Activated CD4-positive, alpha-beta T cell treated with anti-CD3 and anti-CD28 coated beads for 36 hours (primary cell): ENCODE measurements around the gene NAE1. TPM values are rescaled to one million over a fixed set of nuclear protein-coding genes. Genes with fewer than 3 reads are reported as not detected.

Experiments
- ATAC-seq: fragments of 200-7000 bp; cut with Tn5 transposase; one replicate; pipeline ENCODE4 v1.10.0; 2021; ENCODE audit warnings: mild to moderate bottlenecking, moderate library complexity
- CTCF ChIA-PET: fragments of 350-600 bp; sonication (Branson Sonifier 250); formaldehyde crosslinking; loops from one replicate; lab custom pipeline; 2021; ENCODE audit warnings: antibody characterized with exemption; lab: Charles Lee
- POLR2A ChIA-PET: fragments of 350-600 bp; sonication (Branson Sonifier 250); formaldehyde crosslinking; loops from one replicate; lab custom pipeline; 2021; ENCODE audit warnings: antibody characterized with exemption, inconsistent platforms; lab: Charles Lee
- DNase-seq: peaks from one replicate; pipeline ENCODE4 v3.0.0-alpha.2; 2020
- H3K27ac Mint-ChIP-seq: one replicate; pipeline ENCODE4 v1.8.0; 2021; ENCODE audit warnings: mixed read lengths
- H3K27me3 Mint-ChIP-seq: one replicate; pipeline ENCODE4 v1.8.0; 2021; ENCODE audit warnings: mixed read lengths
- H3K36me3 Mint-ChIP-seq: one replicate; pipeline ENCODE4 v1.8.0; 2021; ENCODE audit warnings: low read depth, mixed read lengths
- H3K4me1 Mint-ChIP-seq: one replicate; pipeline ENCODE4 v1.8.0; 2021; ENCODE audit warnings: mixed read lengths
- H3K4me3 Mint-ChIP-seq: one replicate; pipeline ENCODE4 v1.8.0; 2021; ENCODE audit warnings: mild to moderate bottlenecking, moderate library complexity, mixed read lengths
- H3K9me3 Mint-ChIP-seq: one replicate; pipeline ENCODE4 v1.8.0; 2021; ENCODE audit warnings: low read depth, mixed read lengths
- intact Hi-C, 2 experiments: fragments of 100-400 bp; cut with DNase I in 1 of 2; cut with micrococcal nuclease in 1 of 2; formaldehyde crosslinking; loops; one replicate each; pipeline versions ENCODE4 v1.14.2 to v1.15.1; 2022 to 2024; cut with DNase I, micrococcal nuclease
- total RNA-seq, 2 experiments: library from RNA; stranded (reverse); gene quantifications; one replicate each; pipeline ENCODE4 v1.2.3, GENCODE V29; 2021

NAE1 gene
- total RNA-seq, 2 experiments from 2014 or later, result 102 to 125 TPM

DNA sequence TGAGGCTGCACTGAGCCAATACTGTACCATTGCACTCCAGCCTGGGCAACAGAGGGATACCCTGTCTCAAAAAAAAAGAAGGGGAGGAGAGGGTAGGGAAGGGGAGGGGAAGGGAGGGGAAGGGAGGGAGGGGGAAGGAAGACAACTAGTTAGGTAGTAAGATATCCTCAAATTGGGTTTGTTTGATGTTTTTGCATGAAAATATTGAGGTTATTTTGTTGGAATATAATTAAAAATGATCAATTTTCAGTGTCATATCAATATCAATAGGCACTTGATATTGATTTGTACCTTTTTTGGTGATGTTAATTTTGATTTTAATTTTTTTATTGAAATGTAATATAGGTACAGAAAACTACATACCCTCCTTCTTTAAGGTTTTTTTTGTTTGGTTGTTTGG lies 32.9 kb upstream of the NAE1 start:
- ATAC-seq (no peak), DNase-seq (no peak)
- peaks cover 4% of the 10 kb centered on the region for H3K4me1 Mint-ChIP-seq
- no peak overlapping the region for H3K27ac Mint-ChIP-seq
- no peaks in the 10 kb centered on the region for H3K27me3 Mint-ChIP-seq
- intact Hi-C loops, result no loop called here
- H3K4me3 Mint-ChIP-seq, result no peak overlapping the region
- no peaks in the 10 kb centered on the region for H3K9me3 Mint-ChIP-seq
- POLR2A ChIA-PET, result no interaction called here
- CTCF ChIA-PET, result interaction anchor here (0.8 kb wide), 1 partner anchor 10 kb away, joined by 4 read pairs; no protein-coding TSS in a partner anchor
- H3K36me3 Mint-ChIP-seq, result no peaks in the 10 kb centered on the region

DNA sequence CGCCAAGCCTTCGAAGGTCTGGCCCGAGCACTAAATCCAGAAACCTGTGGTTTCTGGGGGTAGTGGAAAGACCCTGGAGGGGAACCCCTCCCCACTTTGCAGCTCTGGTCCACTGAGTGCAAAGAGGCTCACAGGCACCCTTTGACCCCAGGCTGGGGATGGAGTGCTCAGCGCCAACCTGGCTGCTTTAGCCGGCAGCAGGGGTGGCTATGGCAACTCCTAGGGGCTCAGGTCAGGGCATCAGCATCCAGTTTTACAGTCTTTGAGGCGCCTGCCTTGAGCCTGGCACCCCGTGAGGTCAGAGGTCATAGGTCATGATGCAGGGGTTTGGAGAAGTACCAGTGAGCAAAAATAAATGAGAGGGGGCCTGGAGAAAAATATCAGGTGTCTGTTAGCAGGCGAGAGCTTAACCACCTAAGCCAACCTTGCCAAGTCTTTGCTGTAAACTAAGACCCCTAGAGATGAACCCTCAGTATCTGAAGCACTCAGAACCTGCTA lies 31.3 kb upstream of the NAE1 start:
- Mint-ChIP-seq H3K36me3 (no peaks in the 10 kb centered on the region), H3K9me3 (no peaks in the 10 kb centered on the region), H3K27ac (no peak overlapping the region), H3K4me3 (no peak overlapping the region), H3K4me1 (no peaks in the 10 kb centered on the region), H3K27me3 (no peaks in the 10 kb centered on the region)
- intact Hi-C loops, result no loop called here
- CTCF ChIA-PET, result interaction anchor here (0.5 to 1.2 kb wide), 5 partner anchors 21 to 504 kb away, joined by 3 to 6 read pairs (median 3); partner anchors contain the start of gene NAE1
- no peak for DNase-seq
- POLR2A ChIA-PET, result no interaction called here
- ATAC-seq, result no peak

DNA sequence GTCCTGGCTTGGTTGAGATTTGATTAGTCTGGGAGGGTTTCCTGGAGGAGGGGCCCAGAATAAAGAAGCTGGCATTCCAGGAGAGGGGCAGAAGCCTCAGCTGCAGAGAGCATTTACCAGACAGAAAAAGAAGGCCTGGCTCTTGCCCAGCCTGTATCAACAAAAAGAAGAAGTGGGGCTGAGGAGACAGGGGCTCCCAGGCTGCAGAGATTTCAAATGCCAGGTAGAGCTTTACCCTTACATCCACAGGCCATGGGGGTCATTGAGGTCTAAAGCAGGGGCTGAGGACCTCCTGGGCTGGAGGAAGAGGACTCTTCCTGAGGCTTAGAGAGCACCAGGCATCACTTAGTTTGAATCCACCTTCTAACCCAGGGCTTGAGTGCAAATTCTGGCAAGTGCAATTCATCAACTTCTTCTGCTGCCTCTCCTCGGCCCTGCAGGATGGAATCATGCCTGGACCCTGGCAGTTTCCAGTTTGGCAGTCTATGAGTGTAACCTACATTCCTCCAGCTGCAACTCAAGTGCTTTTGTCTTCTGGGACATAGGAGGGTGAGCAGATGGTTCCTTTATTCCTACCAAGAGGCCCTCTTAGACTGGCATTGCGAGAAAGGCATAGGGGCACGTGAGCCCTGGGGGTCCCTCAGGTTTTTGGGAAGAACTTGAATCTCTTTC lies 28.8 kb upstream of the NAE1 start:
- DNase-seq, result no peak
- Mint-ChIP-seq H3K4me3 (no peak overlapping the region), H3K27ac (no peak overlapping the region), H3K27me3 (no peaks in the 10 kb centered on the region), H3K9me3 (no peaks in the 10 kb centered on the region), H3K4me1 (no peaks in the 10 kb centered on the region), H3K36me3 (no peaks in the 10 kb centered on the region)
- CTCF ChIA-PET, result interaction anchor here (0.5 to 1.6 kb wide), 2 partner anchors 29 to 617 kb away, joined by 3 to 8 read pairs; partner anchors contain the start of gene NAE1
- POLR2A ChIA-PET, result interaction anchor here (0.8 kb wide), 1 partner anchor 17 kb away, joined by 3 read pairs; no protein-coding TSS in a partner anchor
- intact Hi-C loops, result no loop called here
- no peak for ATAC-seq

DNA sequence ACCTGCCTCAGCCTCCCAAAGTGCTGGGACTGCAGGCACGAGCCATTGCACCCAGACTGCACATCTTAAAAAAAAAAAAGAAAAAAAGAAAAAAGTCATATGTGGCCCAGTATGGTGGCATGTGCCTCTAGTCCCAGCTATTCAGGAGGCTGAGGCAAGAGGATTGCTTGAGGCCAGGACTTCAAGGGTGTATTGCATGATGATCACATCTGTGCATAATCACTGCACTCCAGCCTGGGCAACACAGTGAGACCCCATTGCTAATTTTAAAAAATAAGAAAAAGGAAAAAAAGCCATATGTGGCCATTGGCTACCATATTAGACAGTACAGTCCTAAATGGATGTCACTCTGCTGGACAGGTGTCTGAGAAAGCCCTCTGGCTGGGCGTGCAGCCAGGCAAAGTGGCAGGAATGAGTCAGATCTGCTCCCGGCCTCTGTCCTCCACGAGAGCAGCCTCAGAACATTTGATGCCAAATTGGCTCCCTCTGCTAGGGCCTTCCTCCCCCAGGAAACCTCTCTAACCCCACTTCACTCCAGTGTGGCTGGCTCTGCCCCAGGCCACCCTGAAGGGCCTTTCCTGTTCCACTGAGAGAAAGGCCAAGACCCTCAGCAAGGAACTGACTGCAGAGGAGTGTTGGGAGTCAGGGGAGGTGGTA lies 28.1 kb upstream of the NAE1 start:
- ATAC-seq, result no peak
- H3K27me3 Mint-ChIP-seq, result no peaks in the 10 kb centered on the region
- no peak for DNase-seq
- no peaks in the 10 kb centered on the region for H3K4me1 Mint-ChIP-seq
- ChIA-PET CTCF (interaction anchor here (2.4 kb wide), 1 partner anchor 9 kb away, joined by 9 read pairs; no protein-coding TSS in a partner anchor), POLR2A (no interaction called here)
- H3K27ac Mint-ChIP-seq, result no peak overlapping the region
- H3K9me3 Mint-ChIP-seq, result no peaks in the 10 kb centered on the region
- H3K4me3 Mint-ChIP-seq, result no peak overlapping the region
- no peaks in the 10 kb centered on the region for H3K36me3 Mint-ChIP-seq
- intact Hi-C loops, result no loop called here

DNA sequence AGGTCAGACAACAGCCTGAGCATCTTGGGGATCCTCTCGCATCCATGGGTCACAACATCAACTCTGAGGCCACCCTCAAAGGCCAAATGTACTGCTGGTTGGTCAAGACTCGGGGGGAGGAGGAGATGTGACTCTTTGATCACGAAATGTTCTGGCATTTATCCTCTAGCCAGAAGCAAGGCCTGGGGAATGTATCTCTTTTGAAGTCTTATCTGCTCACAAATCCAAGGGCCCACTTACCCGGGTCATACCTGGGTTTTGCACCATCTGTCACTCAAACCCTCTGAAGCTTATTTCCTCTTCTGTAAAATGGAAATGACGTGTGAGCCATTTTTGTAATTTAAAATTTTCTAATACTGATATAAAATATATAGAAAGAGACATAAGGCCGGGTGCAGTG lies 26.7 kb upstream of the NAE1 start:
- H3K36me3 Mint-ChIP-seq, result no peaks in the 10 kb centered on the region
- no peak overlapping the region for H3K4me3 Mint-ChIP-seq
- no peaks in the 10 kb centered on the region for H3K27me3 Mint-ChIP-seq
- ChIA-PET POLR2A (no interaction called here), CTCF (interaction anchor here (0.6 to 2.4 kb wide), 3 partner anchors 10 to 436 kb away, joined by 4 to 9 read pairs (median 4); no protein-coding TSS in a partner anchor)
- no peaks in the 10 kb centered on the region for H3K9me3 Mint-ChIP-seq
- no peak for ATAC-seq
- intact Hi-C loops, result no loop called here
- H3K4me1 Mint-ChIP-seq, result no peaks in the 10 kb centered on the region
- H3K27ac Mint-ChIP-seq, result no peak overlapping the region
- DNase-seq, result no peak

DNA sequence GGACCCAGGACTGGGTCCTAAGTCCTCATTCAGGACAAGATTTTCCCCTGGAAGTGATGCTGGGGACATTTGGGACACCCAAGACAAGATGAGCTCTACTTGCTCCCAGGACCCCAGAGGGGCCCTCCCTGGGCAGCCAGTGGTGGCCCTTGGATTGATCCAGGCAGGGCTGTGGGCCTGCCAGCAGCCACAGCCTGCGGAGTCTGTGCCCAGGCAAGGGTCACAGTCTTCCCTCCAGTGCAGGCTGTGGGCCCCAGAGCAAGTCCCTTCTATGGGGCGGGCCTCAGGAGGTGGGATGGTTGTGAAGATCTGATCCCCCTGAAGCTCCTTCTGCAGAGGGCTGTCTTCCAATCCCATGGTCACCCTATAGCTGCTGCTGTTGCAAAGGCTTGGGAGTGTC lies 26.0 kb upstream of the NAE1 start:
- ChIA-PET CTCF (interaction anchor here (0.6 to 2.4 kb wide), 3 partner anchors 11 to 290 kb away, joined by 4 to 9 read pairs (median 4); no protein-coding TSS in a partner anchor), POLR2A (no interaction called here)
- H3K4me3 Mint-ChIP-seq, result no peak overlapping the region
- H3K9me3 Mint-ChIP-seq, result no peaks in the 10 kb centered on the region
- no peaks in the 10 kb centered on the region for H3K27me3 Mint-ChIP-seq
- H3K36me3 Mint-ChIP-seq, result no peaks in the 10 kb centered on the region
- intact Hi-C loops, result no loop called here
- H3K4me1 Mint-ChIP-seq, result no peaks in the 10 kb centered on the region
- DNase-seq (no peak), ATAC-seq (no peak)
- no peak overlapping the region for H3K27ac Mint-ChIP-seq

DNA sequence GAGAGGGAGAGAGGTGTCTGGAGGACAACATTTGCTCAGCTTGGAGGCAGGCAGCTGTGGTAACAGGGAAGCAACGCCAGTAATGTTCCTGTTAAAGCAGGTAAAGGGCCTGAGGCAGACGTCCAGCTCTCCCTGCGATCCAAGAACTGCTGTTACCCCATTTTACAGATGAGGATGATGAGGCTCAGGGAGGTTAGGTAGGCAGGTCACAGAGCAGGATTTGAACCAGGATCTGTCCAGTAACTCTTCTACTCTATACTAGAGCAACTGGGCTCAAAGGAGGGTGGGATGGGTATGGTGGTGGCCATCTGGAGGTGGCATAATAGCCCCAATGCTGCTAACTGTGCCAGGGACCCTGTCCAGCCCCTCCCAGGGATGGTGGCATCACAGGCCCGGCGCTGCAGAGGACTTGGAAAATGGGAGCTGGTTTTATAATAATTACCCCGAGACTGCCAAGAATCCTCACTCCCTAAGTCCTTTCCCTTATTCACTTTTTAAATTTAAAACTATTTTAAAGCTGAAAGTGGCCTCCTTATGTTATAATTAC lies 25.5 kb upstream of the NAE1 start:
- ATAC-seq (no peak), DNase-seq (no peak)
- Mint-ChIP-seq H3K4me3 (no peak overlapping the region), H3K9me3 (no peaks in the 10 kb centered on the region), H3K27ac (no peak overlapping the region), H3K36me3 (no peaks in the 10 kb centered on the region), H3K27me3 (no peaks in the 10 kb centered on the region), H3K4me1 (no peaks in the 10 kb centered on the region)
- intact Hi-C loops, result no loop called here
- POLR2A ChIA-PET, result no interaction called here
- CTCF ChIA-PET, result interaction anchor here (0.6 to 2.4 kb wide), 4 partner anchors 11 to 206 kb away, joined by 3 to 9 read pairs (median 4); partner anchors contain the start of gene NAE1

DNA sequence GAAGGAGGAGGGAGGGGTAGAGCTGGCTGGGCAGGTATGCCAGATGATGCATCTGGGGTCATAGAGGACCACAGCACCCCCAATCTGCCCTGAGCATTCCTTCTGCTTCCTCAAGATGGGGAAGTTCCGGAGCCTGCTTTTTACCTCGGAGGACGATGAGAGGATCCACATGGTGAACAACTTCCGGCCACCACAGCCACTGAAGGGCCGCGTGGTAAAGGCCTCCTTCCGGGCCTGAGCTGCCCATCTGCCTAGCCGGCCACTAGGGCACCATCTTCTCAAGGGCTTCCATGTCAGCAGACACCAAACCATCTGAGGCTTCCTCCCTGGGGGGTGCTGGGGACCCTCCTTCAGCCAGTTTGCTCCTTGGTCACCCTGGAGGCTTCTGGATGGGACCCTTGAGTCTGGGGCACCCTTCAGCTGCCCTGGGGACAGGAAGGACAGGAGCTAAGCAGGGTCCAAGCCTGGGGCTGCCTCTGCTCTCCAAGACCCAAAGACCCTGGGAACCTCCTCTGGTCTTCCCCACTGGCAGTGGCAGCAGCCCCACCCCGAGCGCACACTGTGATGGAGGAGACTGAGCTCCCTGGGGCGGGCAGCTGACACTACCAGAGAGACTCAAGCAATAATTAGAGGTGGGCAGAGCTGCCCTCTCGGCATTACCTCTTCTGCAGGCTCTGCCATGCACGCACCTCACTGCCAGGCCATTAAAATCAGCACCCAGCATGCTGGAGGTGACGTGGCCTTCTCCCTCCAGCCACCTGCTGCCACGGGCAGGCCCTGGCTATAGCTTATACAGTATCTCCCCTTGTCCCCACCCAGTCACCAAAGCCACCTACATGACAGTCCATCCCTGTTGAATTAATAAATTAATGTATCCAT lies 22.7 kb upstream of the NAE1 start:
- Mint-ChIP-seq H3K4me1 (no peaks in the 10 kb centered on the region), H3K27ac (no peak overlapping the region), H3K27me3 (no peaks in the 10 kb centered on the region), H3K4me3 (no peak overlapping the region), H3K36me3 (no peaks in the 10 kb centered on the region), H3K9me3 (no peaks in the 10 kb centered on the region)
- ChIA-PET POLR2A (no interaction called here), CTCF (interaction anchor here (0.6 to 1.6 kb wide), 5 partner anchors 8 to 78 kb away, joined by 3 to 5 read pairs (median 4); partner anchors contain the start of gene NAE1)
- ATAC-seq (no peak), DNase-seq (no peak)
- intact Hi-C loops, result no loop called here

DNA sequence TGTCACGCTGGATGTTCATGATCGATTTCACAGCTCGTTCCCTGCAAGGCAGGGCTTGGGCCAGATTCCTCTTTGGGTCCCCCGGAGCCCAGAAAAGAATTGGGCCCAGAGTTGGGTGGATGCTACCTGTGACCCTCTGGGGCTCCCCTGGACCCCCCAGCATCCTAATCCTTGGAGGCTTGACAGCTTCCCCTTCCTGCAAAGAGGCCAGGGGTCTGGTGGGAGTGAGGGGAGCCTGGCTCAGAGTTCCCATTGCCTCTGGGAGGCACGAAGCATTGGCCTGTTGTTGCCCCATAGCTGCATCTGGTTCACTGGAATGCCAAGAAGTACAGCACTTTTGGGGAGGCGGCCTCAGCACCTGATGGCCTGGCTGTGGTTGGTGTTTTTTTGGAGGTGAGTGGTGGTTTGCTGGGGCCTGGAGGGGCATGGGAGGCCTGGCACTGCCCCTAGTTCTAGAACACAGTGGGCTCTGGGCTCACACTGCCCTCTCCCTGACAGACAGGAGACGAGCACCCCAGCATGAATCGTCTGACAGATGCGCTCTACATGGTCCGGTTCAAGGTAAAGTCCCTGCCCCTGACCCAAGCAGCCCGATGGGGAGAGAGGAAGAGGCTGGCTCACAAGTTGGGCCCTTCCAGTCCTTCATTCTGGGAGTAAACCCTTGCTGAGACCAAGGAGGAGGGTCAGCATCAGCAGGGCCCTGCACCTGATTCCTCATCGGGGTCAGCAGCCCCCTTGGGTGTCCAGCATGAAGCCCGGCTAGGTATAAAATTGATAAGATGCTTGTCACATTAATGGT lies 20.6 kb upstream of the NAE1 start:
- no peak overlapping the region for H3K27ac Mint-ChIP-seq
- ChIA-PET CTCF (interaction anchor here (0.5 to 1.6 kb wide), 4 partner anchors 17 to 110 kb away, joined by 3 to 6 read pairs (median 3); no protein-coding TSS in a partner anchor), POLR2A (interaction anchor here (0.6 kb wide), 1 partner anchor 138 kb away, joined by 4 read pairs; no protein-coding TSS in a partner anchor)
- peaks cover 3% of the 10 kb centered on the region for H3K4me1 Mint-ChIP-seq
- H3K9me3 Mint-ChIP-seq, result no peaks in the 10 kb centered on the region
- peaks cover 3% of the 10 kb centered on the region for H3K27me3 Mint-ChIP-seq
- H3K36me3 Mint-ChIP-seq, result no peaks in the 10 kb centered on the region
- H3K4me3 Mint-ChIP-seq, result no peak overlapping the region
- ATAC-seq (no peak), DNase-seq (no peak)
- intact Hi-C loops, result no loop called here

DNA sequence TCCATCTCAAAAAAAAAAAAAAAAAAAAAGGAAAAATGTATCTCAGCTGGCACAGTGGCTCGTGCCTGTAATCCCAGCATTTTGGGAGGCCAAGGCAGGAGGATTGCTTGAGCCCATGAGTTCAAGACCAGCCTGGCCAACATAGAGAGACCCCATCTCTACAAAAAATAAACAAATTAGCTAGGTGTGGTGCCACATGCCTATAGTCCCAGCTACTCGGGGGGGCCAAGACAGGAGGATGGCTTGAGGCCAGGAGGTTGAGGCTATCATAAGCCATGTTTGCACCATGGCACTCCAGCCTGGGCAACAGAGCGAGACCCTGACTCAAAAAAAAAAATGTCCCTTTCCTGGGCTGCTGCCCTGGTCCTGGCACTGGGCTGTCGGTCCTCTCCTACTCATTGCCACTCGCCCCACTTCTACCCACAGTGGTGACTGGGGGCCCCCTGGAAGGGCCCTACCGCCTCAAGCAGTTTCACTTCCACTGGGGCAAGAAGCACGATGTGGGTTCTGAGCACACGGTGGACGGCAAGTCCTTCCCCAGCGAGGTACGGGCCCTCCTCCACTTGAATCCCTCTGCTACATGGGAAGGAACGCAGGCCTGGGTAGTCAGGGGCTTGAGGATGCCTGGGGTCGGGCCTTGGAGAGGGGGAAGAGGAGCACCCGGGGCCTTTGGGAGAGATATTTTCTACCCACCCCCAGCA lies 19.5 kb upstream of the NAE1 start:
- Mint-ChIP-seq H3K9me3 (no peaks in the 10 kb centered on the region), H3K27ac (no peak overlapping the region), H3K27me3 (peaks cover 14% of the 10 kb centered on the region), H3K36me3 (no peaks in the 10 kb centered on the region), H3K4me1 (peaks cover 3% of the 10 kb centered on the region), H3K4me3 (no peak overlapping the region)
- ATAC-seq (no peak), DNase-seq (no peak)
- ChIA-PET POLR2A (no interaction called here), CTCF (interaction anchor here (0.9 to 4.4 kb wide), 3 partner anchors 18 to 23 kb away, joined by 4 to 27 read pairs (median 6); partner anchors contain the start of gene NAE1)
- intact Hi-C loops, result no loop called here
